SK-N-SH (cell line): ENCODE measurements around the gene OPA1. TPM values are rescaled to one million over a fixed set of nuclear protein-coding genes. Genes with fewer than 3 reads are reported as not detected.

Experiments
- CTCF ChIA-PET: fragments of 300-600, 350-600 bp; formaldehyde crosslinking; extraction: SDS; loops from one replicate; lab custom pipeline; 2021; lab: Yijun Ruan, JAX
- POLR2A ChIA-PET: fragments of 350-600 bp; sonication (Branson Sonifier 250); formaldehyde crosslinking; extraction: SDS; loops from one replicate; lab custom pipeline; 2020; ENCODE audit warnings: antibody characterized with exemption, inconsistent platforms; lab: Yijun Ruan, JAX
- DNase-seq: peaks from one replicate; pipeline ENCODE4 v3.0.0; 2012
- H2AFZ ChIP-seq: fragments of 200-600 bp; sonication (generic); 2 replicates; pipeline ENCODE4 v1.8.1; 2016; ENCODE audit warnings: antibody characterized with exemption, mild to moderate bottlenecking, low read depth
- H3F3A ChIP-seq: fragments of 200-600 bp; sonication (generic); replicated peaks from 2 replicates; pipeline ENCODE3; 2016; ENCODE audit warnings: antibody characterized with exemption, mild to moderate bottlenecking; ENCODE audit not compliant: insufficient read depth
- H3K27ac ChIP-seq, 2 experiments: fragments of 200-500 bp in 1 of 2; fragments of 200-600 bp in 1 of 2; sonication (Bioruptor generic) in 1 of 2; sonication (generic), shearing (Covaris generic) in 1 of 2; 2 replicates each; pipeline versions ENCODE4 v1.5.1 to v1.6.1; 2014 to 2016; ENCODE audit warnings: low read depth in 2 of 2, inconsistent platforms in 1 of 2, low read length in 1 of 2, mild to moderate bottlenecking in 1 of 2, mixed read lengths in 1 of 2
- H3K27me3 ChIP-seq: fragments of 200-600 bp; sonication (generic), shearing (Covaris generic); 2 replicates; pipeline ENCODE4 v1.6.1; 2016; ENCODE audit warnings: mixed run types; ENCODE audit not compliant: insufficient read depth
- H3K36me3 ChIP-seq, 2 experiments: fragments of 200-500 bp in 1 of 2; fragments of 200-600 bp in 1 of 2; sonication (Bioruptor generic) in 1 of 2; sonication (generic) in 1 of 2; replicated peaks in 1 of 2; 2 replicates each; pipeline versions ENCODE3 to v1.5.1; 2014 to 2016; ENCODE audit warnings: low read length in 1 of 2, mild to moderate bottlenecking in 1 of 2; ENCODE audit not compliant: insufficient read depth in 2 of 2, control insufficient read depth in 1 of 2
- H3K4me1 ChIP-seq, 2 experiments: fragments of 200-500 bp in 1 of 2; fragments of 200-600 bp in 1 of 2; sonication (Bioruptor generic) in 1 of 2; sonication (generic), shearing (Covaris generic) in 1 of 2; 2 replicates each; pipeline versions ENCODE4 v1.5.1 to v1.6.1; 2014 to 2016; ENCODE audit warnings: low read depth in 1 of 2, low read length in 1 of 2, mixed run types in 1 of 2; ENCODE audit not compliant: insufficient read depth in 2 of 2, control insufficient read depth in 1 of 2
- H3K4me2 ChIP-seq: fragments of 200-600 bp; sonication (generic), shearing (Covaris generic); 2 replicates; pipeline ENCODE4 v1.6.1; 2017; ENCODE audit warnings: mixed run types
- H3K4me3 ChIP-seq, 2 experiments: fragments of 200-500 bp in 1 of 2; fragments of 200-600 bp in 1 of 2; sonication (Bioruptor generic) in 1 of 2; sonication (generic), shearing (Covaris generic) in 1 of 2; 2 replicates each; pipeline versions ENCODE4 v1.5.1 to v1.8.1; 2014 to 2016; ENCODE audit warnings: low read depth in 2 of 2, inconsistent platforms in 1 of 2, low read length in 1 of 2, mild to moderate bottlenecking in 1 of 2, mixed read lengths in 1 of 2, moderate library complexity in 1 of 2
- H3K79me2 ChIP-seq: fragments of 200-600 bp; sonication (generic); 2 replicates; pipeline ENCODE4 v1.8.1; 2017; ENCODE audit warnings: mild to moderate bottlenecking; ENCODE audit not compliant: insufficient read depth
- H3K9ac ChIP-seq: fragments of 200-600 bp; sonication (generic); 2 replicates; pipeline ENCODE4 v1.6.1; 2017; ENCODE audit warnings: mixed run types
- H3K9me2 ChIP-seq: fragments of 200-600 bp; sonication (generic); 2 replicates; pipeline ENCODE4 v1.6.1; 2017; ENCODE audit warnings: mixed run types
- H3K9me3 ChIP-seq: fragments of 200-600 bp; sonication (generic); 2 replicates; pipeline ENCODE4 v1.6.1; 2017; ENCODE audit warnings: mixed run types, mild to moderate bottlenecking, moderate library complexity
- H4K20me1 ChIP-seq: fragments of 200-600 bp; sonication (generic); 2 replicates; pipeline ENCODE4 v1.6.1; 2017; ENCODE audit warnings: mild to moderate bottlenecking, mixed run types; ENCODE audit not compliant: insufficient read depth
- CHD2 ChIP-seq: fragments of 150-350 bp; IDR thresholded peaks from 2 replicates; pipeline ENCODE4 v1.6.1; 2018; ENCODE audit warnings: low read length; ENCODE audit not compliant: partially characterized antibody
- ELF1 ChIP-seq: IDR thresholded peaks from 2 replicates; pipeline ENCODE4 v1.4.0; 2012
- EP300 ChIP-seq, 2 experiments: IDR thresholded peaks; 2 replicates each; pipeline versions ENCODE4 v1.4.0 to v1.6.1; 2012; ENCODE audit warnings: borderline replicate concordance in 1 of 2, low read depth in 1 of 2, low read length in 1 of 2
- GABPA ChIP-seq: IDR thresholded peaks from 2 replicates; pipeline ENCODE4 v1.4.0; 2012; ENCODE audit warnings: low read depth, mild to moderate bottlenecking
- JUND ChIP-seq: IDR thresholded peaks from 2 replicates; pipeline ENCODE4 v1.4.0; 2012
- MEF2A ChIP-seq: IDR thresholded peaks from 2 replicates; pipeline ENCODE4 v1.4.0; 2012; ENCODE audit warnings: low read depth, borderline replicate concordance
- NFIC ChIP-seq: IDR thresholded peaks from 2 replicates; pipeline ENCODE4 v1.4.0; 2012; ENCODE audit warnings: borderline replicate concordance
- RCOR1 ChIP-seq: fragments of 150-350 bp; IDR thresholded peaks from 2 replicates; pipeline ENCODE4 v1.6.1; 2017; ENCODE audit warnings: antibody characterized with exemption, low read length
- RFX5 ChIP-seq: IDR thresholded peaks from 2 replicates; pipeline ENCODE4 v1.6.1; 2012; ENCODE audit warnings: mild to moderate bottlenecking, improper control_type of control experiment, low read length
- TAF1 ChIP-seq: IDR thresholded peaks from 2 replicates; pipeline ENCODE4 v1.6.1; 2012; ENCODE audit warnings: low read depth, mild to moderate bottlenecking, low read length, moderate library complexity, borderline replicate concordance
- TEAD4 ChIP-seq: IDR thresholded peaks from 2 replicates; pipeline ENCODE4 v1.4.0; 2012; ENCODE audit warnings: mild to moderate bottlenecking, borderline replicate concordance; ENCODE audit not compliant: insufficient read depth
- YY1 ChIP-seq: IDR thresholded peaks from 2 replicates; pipeline ENCODE4 v1.4.0; 2012; ENCODE audit warnings: low read depth, mild to moderate bottlenecking
- WGBS: methylation state at CpG from one replicate; pipeline ENCODE4 v1.1.6; 2017; ENCODE audit warnings: low lambda C conversion rate; 5-methylcytosine and 5-hydroxymethylcytosine counted together
- polyA plus RNA-seq, 3 experiments: library from polyadenylated mRNA; depleted of rRNA; stranded (reverse); fragments of >200 nt; gene quantifications; 2 replicates each; pipeline ENCODE4 v1.2.3, GENCODE V29; 2012
- TF ChIP-seq, protein P1 (sequence below): IDR thresholded peaks from 2 replicates; pipeline ENCODE4 v1.4.0; 2012; ENCODE audit warnings: low read depth, borderline replicate concordance
- TF ChIP-seq, protein P2 (sequence below): fragments of 200-600 bp; sonication (generic); IDR thresholded peaks from 2 replicates; pipeline ENCODE4 v1.6.1; 2017; ENCODE audit warnings: antibody characterized with exemption, mild to moderate bottlenecking, moderate library complexity
- TF ChIP-seq, protein P3 (sequence below): IDR thresholded peaks from 2 replicates; pipeline ENCODE4 v1.6.1; 2012; ENCODE audit warnings: mild to moderate bottlenecking, low read depth, low read length, moderate library complexity
- TF ChIP-seq, protein P4 (sequence below): IDR thresholded peaks from 2 replicates; pipeline ENCODE4 v1.4.0; 2012; ENCODE audit warnings: low read depth

The OPA1 gene
- polyA plus RNA-seq, 1 of the 3 experiments (the other 2 are of a cell fraction), result 11.4 TPM

DNA sequence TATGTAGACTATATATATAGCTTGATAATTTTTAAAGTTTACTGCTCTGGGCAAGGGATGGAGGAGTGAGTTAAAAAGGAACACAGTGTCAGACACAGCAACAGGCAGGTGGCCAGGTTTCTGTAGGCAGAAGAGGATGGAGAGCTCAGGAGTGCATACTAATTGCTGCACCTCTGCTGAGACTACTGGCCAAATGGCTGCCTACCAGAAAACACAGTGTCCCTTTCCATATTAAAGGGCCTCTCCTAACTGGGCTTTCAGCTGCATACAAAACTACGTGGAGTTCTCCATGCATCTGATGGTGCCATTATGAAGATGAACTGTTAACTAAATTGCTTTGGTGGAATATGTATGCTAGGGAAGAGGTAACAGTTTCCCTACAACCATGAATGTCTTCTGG, 40.1 kb upstream of the OPA1 start (continued):
- no peak for TF ChIP-seq TAF1

DNA sequence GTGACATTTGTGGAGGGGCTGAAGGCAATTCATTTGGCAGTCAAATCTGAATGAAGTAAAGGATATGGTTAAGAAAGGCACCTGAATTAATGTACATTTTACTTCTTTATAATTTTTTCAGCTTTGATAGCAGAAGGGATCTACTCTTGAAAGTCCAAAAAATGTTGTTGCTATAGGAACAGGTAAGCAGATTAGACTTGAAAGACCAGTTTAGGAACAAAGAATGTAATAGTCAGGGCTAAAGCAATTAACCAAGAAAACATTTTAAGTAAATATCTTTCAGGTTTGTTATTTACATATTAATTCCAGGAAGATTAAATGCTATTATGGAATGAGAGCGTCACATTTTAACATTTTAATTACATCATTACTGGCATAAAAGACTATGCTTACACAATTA, 39.4 kb upstream of the OPA1 start:
- DNase-seq, result no peak
- Histone ChIP-seq H3K27ac (no peak overlapping the region), H3K9ac (no peak overlapping the region), H3F3A (no peaks in the 10 kb centered on the region), H3K9me3 (no peaks in the 10 kb centered on the region), H3K36me3 (no peaks in the 10 kb centered on the region), H4K20me1 (no peaks in the 10 kb centered on the region), H3K4me1 (no peaks in the 10 kb centered on the region), H2AFZ (no peak overlapping the region), H3K79me2 (no peaks in the 10 kb centered on the region), H3K4me3 (no peak overlapping the region), H3K4me2 (no peak overlapping the region), H3K9me2 (no peaks in the 10 kb centered on the region), H3K27me3 (no peaks in the 10 kb centered on the region; the same call in 1 of the 2 replicates)
- ChIA-PET POLR2A (no interaction called here), CTCF (no interaction called here)
- TF ChIP-seq EP300 (IDR thresholded peaks at IDR 0.05; ENCODE audit: borderline replicate concordance in 1 of 2, low read depth in 1 of 2, low read length in 1 of 2) (no peak), RFX5 (no peak), NFIC (no peak), CHD2 (no peak), RCOR1 (no peak), YY1 (no peak), MEF2A (no peak), TEAD4 (no peak), ELF1 (no peak), JUND (no peak), TAF1 (no peak), GABPA (no peak)
- TF ChIP-seq, protein P1, sequence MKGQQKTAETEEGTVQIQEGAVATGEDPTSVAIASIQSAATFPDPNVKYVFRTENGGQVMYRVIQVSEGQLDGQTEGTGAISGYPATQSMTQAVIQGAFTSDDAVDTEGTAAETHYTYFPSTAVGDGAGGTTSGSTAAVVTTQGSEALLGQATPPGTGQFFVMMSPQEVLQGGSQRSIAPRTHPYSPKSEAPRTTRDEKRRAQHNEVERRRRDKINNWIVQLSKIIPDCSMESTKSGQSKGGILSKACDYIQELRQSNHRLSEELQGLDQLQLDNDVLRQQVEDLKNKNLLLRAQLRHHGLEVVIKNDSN, result no peak
- TF ChIP-seq, protein P2, sequence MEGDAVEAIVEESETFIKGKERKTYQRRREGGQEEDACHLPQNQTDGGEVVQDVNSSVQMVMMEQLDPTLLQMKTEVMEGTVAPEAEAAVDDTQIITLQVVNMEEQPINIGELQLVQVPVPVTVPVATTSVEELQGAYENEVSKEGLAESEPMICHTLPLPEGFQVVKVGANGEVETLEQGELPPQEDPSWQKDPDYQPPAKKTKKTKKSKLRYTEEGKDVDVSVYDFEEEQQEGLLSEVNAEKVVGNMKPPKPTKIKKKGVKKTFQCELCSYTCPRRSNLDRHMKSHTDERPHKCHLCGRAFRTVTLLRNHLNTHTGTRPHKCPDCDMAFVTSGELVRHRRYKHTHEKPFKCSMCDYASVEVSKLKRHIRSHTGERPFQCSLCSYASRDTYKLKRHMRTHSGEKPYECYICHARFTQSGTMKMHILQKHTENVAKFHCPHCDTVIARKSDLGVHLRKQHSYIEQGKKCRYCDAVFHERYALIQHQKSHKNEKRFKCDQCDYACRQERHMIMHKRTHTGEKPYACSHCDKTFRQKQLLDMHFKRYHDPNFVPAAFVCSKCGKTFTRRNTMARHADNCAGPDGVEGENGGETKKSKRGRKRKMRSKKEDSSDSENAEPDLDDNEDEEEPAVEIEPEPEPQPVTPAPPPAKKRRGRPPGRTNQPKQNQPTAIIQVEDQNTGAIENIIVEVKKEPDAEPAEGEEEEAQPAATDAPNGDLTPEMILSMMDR, result no peak
- TF ChIP-seq, protein P3, sequence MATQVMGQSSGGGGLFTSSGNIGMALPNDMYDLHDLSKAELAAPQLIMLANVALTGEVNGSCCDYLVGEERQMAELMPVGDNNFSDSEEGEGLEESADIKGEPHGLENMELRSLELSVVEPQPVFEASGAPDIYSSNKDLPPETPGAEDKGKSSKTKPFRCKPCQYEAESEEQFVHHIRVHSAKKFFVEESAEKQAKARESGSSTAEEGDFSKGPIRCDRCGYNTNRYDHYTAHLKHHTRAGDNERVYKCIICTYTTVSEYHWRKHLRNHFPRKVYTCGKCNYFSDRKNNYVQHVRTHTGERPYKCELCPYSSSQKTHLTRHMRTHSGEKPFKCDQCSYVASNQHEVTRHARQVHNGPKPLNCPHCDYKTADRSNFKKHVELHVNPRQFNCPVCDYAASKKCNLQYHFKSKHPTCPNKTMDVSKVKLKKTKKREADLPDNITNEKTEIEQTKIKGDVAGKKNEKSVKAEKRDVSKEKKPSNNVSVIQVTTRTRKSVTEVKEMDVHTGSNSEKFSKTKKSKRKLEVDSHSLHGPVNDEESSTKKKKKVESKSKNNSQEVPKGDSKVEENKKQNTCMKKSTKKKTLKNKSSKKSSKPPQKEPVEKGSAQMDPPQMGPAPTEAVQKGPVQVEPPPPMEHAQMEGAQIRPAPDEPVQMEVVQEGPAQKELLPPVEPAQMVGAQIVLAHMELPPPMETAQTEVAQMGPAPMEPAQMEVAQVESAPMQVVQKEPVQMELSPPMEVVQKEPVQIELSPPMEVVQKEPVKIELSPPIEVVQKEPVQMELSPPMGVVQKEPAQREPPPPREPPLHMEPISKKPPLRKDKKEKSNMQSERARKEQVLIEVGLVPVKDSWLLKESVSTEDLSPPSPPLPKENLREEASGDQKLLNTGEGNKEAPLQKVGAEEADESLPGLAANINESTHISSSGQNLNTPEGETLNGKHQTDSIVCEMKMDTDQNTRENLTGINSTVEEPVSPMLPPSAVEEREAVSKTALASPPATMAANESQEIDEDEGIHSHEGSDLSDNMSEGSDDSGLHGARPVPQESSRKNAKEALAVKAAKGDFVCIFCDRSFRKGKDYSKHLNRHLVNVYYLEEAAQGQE, result no peak
- TF ChIP-seq, protein P4, sequence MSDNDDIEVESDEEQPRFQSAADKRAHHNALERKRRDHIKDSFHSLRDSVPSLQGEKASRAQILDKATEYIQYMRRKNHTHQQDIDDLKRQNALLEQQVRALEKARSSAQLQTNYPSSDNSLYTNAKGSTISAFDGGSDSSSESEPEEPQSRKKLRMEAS, result no peak
- 45% methylated on average over 1 of the region's 1 CpG for WGBS
